Testis (tissue), 2 donors: ENCODE measurements around the gene SLC5A10.

ENCODE experiments used
- CTCF ChIP-seq, 3 experiments: fragments of 450-650 bp in 2 of 3; fragments of 200-600 bp in 1 of 3; sonication (generic) in 1 of 3; IDR thresholded peaks; one replicate each; pipeline ENCODE4 v1.5.1; 2016 to 2019; ENCODE audit warnings: antibody characterized with exemption in 3 of 3, mild to moderate bottlenecking in 2 of 3, moderate library complexity in 1 of 3
- POLR2A ChIP-seq: fragments of 450-650 bp; IDR thresholded peaks from one replicate; pipeline ENCODE4 v1.6.1; 2017; ENCODE audit warnings: antibody characterized with exemption, mild to moderate bottlenecking, moderate library complexity

GRCh38 chr17:18949566-18949965 is 2.4 kb upstream of the SLC5A10 start:
- TF ChIP-seq POLR2A, result no peak
- TF ChIP-seq CTCF (IDR thresholded peaks at IDR 0.05), result no peak
